NCI-H748 treated with DMSO at 0.1 percent for 48 hours (cell line): Measurements from ENCODE around the gene ZNF573.
"Not testable (repeated sequence)": the region's sequence is repeated elsewhere in the genome, so short reads cannot be mapped to it uniquely, and the experiment has no call there.

Source experiments
- DNase-seq: peaks from one replicate; lab custom pipeline; 2025; lab: John Stamatoyannopoulos, UW

ZNF573 gene

DNA sequence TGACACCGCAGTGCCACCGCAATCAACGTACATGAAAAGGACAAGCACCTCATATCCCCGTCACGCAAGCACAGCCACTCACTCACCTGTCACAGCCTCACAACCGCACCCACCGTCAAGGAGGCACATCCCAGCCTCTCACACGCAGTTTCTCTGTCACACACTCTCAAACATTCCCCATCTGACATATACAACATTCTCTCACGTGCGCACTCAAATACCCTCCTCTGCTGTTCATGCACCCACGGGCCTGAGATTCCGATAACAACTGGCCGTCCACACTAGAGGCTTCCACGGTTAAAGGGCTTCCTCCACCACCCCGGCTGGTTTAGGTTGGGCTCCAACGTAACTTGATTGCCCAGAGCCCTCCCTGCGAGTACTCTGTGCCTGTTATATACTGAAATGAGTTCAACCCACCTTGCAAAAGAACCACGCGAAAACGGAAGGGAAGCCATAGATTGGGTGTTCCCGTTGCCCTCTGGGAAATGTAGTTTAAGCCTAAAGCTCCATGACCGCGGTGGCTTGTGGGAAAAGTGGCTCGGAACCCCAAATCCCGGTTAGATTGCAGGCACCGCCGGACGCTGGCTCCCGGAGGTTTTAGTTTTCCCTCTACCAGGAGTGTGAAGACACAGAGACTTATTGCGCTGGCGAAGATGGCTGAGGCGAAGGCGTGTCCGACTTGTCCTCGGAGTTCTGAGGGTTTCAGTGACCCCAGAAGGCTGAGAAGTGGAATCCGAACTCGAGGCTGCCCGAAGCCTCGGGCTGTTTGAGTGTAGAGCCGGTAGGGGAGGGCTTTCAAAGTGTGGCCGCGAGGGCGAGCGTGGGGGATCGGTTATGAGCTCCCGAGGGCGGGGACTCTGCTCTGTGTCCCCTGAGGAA, at the start of gene ZNF573:
Gene ZNF573, minus strand, starts transcription at position 460 of the 879 bp plus-strand sequence. CDS start 5,857 bp downstream, outside the sequence.
- peak; percentile 81 for DNase-seq

DNA sequence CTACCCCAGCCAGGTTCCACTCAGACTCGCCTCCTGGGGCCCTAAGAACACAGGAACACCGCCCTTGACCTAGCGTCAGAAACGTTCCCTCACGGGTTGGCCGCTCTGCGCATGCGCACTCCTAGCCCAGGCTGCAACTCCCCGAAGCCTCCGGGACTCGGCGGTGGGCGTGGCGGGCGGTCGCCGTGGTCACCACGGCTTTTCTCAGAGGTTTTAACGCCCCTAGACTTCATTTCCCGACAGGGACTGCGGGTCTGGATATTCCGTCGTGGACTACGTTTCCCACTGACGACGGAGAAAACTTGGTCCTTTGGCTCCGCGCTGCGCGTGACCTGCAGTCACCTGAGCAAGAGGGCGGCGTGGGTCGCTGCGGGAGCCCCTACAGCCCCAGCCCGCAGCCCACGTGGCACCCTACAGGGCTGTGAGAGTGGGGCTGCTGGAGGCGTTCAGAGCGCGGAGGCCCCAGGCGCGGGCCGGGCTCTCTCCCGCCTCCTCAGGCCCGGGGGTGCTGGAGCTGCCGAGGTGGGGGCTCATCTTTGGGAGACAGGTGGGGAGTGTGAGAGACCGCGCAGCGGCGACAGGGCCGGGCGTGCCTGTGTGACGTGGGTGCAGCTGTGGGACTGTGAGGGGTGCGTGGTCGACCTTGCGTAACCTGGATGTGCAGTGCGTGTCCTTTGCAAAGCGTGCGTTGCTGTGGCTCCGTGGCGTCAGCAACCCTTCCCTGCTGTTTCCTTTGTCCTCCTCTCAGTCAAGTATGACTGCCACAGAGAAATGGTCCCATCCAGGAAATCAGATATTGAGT, 38.0 kb upstream of the ZNF573 start:
- DNase-seq = peak; percentile 87

DNA sequence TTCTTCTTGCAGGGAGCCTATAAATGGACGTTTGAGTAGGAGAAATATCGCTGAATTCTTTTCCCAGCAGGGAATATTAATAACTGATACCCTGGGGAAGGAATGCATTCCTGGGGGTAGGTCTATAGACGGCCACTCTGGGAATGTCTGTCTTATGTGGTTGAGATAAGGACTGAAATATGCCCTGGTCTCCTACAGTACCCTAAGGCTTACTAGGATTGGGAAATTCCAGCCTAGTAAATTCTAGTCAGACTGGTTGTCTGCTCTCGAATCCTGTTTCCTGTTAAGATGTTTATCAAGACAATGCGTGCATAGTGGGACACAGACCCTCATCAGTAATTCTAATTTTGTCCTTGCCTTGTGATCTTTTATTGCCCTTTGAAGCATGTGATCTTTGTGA, 36.2 kb upstream of the ZNF573 start:
- DNase-seq = not testable (repeated sequence)

DNA sequence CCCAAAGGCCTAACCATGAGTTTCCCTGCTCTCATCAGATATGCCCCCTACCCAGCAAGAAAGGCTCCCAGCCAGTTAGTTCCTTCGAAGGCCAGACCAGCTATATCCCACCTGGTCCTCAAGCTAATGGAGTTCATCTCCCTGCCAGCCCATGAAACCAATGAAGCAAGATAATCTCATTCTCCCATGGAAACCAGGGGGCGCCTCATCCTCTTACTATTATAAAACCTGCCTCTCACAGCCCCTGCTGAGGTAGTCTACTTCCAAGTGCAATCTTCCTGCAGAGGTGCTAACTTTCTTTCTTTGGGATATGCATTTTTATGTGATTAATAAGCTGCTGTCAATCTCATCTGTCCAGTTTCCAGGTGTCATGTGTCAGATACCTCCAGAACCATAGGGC, 34.0 kb upstream of the ZNF573 start:
- no peak for DNase-seq

DNA sequence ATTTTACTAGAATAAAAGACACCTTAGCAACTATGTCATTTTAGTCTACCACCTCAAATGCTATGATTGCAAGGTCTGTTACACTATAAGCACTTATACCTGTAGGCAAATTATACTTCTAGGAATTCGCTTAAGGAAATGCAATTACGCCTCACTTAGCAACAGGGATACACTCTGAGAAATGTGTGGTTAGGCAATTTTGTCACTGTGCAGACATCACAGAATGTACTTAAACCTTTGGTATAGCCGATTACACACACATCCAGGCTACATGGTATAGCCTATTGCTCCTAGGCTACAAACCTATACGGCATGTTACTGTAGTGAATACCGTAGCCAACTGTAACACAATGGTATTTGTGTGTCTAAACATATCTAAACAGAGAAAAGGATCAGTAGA, 30.0 kb upstream of the ZNF573 start:
- DNase-seq = no peak

DNA sequence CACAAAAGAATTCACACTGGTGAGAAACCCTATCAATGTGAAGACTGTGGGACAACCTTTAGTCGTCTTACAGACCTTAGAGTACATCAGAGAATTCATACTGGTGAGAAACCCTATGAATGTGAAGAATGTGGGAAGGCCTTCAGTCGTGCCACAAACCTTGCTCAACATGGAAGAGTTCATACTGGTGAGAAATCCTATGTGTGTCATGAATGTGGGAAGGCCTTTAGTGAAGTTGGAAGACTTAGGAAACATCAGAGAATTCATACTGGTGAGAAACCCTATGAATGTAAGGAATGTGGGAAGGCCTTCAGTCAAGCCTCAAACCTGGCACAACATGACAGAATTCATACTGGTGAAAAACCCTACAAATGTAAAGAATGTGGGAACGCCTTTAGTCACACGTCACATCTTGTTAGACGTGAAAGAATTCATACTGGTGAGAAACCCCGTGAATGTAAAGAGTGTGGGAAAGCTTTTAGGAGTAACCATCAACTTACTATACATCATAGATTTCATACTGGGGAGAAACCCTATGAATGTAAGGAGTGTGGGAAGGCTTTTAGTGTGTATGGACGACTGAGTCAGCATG, 24.0 kb upstream of the ZNF573 start:
- no peak for DNase-seq

DNA sequence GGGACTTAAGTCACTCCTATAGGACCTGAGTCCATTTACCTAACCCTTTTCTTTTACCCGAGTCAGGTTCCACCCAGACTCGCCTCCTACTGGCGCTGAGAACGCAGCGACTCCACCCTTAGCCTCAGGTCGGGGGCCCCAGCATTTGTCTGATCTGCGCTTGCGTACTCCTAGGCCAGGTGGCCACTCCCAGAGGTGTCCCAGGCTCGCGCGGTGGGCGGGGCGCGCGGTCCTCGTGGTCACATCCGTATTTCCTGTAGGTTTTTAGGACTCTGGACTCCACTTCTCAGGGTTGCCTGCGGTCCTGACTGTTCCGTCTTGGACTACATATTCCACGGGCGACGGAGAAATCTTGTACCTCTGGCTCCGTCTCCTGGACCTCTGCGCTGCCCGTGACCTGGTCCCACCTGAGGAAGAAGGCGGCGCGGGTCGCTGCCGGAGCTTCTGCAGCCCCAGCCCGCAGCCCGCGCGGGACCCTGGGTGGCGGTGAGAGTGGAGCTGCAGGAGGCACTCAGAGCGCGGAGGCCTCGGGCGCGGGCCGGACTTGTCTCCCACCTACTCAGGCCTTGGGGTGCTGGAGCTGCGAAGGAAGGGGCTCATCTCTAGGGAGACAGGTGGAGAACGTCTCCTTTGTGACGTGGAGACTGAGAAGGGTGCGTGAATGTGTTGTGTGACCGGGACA, 11.0 kb upstream of the ZNF573 start:
- no peak for DNase-seq

DNA sequence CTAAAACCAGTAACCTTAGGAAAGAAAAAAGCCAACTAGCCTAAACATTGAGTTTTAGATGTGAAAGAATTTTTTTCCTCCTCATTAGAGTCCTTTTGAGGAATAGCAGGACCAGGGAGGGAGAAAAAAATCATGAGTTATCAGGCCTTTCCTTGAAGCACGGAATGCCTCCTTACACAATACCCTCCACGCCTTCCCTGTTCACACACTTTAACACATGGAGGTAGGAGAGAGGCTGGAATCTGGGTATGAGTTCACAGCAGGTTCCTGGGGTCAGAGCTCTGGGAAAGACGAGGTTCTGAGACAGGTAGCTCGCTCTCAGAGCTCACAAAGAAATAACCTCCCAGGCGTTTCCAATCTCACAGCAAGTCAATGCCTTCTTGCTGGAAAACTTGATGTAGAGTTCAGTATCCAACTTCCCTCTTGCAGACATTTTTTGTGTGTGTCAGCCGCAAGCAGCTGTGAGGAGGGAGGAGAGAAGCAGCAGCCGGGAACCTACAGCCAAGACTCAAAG, 716 bp downstream of the ZNF573 start:
- no peak for DNase-seq

DNA sequence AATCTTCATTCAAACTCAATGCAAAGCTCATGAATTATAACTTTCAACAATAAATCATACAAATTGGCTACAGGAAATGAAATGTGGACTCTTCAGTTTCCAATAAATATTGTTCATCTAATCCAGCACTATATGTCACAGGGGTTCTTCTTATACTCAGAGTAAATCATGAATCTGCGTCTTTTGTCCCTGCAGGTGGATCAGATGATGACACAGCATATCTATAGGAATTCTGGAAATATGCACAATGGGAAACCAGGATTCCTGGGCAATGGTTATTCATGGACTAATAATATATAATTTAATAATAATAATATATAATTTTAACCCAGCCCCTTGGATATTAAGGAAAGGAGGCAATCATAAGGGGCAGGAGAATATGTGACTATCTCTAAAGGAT, 8.4 kb downstream of the ZNF573 start:
- DNase-seq = no peak

DNA sequence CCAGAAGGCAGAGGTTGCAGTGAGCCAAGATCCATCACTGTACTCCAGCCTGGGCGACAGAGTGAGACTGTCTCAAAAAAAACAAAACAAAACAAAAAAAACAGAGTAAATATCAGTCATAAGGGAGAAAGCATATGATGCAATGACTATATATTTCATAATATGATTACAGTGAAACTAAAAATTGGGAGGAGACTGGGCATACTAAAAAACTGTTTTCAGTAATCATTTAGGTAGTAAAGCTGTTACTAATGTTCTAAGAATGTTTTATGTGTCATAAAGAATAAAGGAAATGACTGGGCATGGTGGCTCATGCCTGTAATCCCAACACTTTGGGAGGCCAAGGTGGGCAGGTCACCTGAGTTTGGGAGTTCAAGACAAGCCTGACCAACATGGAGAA, 15.9 kb downstream of the ZNF573 start:
- DNase-seq = no peak

DNA sequence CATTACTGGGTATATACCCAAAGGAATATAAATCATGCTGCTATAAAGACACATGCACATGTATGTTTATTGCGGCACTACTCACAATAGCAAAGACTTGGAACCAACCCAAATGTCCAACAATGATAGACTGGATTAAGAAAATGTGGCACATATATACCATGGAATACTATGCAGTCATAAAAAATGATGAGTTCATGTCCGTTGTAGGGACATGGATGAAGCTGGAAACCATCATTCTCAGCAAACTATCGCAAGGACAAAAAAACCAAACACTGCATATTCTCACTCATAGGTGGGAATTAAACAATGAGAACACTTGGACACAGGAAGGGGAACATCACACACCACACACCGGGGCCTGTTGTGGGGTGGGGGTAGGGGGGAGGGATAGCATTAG, 21.7 kb downstream of the ZNF573 start:
- DNase-seq = not testable (repeated sequence)

DNA sequence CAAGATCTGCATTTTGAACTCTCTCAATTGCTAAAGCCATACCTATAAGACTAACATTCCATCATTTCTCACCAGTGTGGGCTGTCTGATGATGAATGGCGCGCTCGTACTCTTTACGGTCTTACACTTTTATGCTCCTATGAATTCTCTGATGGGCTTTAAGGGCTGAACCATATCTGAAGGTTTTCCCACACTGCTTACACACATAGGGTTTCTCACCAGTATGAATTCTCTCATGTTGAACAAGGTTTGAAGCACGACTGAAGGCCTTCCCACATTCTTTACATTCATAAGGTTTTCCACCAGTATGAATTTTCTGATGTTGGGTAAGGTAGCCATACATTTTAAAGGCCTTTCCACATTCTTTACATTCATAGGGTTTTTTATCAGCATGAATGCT, 41.0 kb downstream of the ZNF573 start:
- no peak for DNase-seq

DNA sequence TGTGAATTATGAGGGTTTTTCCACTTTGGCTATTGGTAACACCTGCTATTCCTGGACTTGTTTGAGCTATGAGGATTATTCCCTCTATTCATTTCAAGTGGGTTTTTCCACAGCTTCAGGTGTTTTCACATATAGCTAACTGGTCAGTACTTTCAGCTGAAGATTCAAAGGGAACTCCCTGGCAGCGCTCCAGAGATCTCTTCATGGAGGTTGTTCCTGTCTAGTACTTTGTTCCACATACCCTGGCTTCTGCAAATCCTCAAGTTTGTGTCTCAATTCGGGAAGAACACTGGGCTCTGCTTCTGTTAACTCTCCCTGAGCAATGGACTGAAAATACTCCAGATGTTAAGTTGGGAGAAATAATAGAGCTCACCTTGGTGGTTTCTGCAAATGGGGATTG, 54.2 kb downstream of the ZNF573 start:
- no peak for DNase-seq

DNA sequence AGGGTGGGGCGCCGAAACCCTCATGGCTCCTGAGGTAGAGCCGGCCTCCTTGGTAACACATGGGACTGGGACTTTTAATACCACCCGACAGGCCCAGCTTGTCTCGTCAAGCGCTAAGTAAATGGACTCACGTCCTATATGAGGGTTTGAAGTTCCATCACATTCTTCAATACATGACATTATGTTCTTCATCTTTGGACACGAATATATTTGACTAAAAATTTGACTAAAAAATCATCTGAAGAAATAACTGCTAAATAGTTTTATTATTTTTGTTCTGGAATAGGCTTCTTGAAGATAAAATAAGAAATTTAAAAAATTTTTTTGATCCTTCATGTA, 59.5 kb downstream of the ZNF573 start:
- no peak for DNase-seq

DNA sequence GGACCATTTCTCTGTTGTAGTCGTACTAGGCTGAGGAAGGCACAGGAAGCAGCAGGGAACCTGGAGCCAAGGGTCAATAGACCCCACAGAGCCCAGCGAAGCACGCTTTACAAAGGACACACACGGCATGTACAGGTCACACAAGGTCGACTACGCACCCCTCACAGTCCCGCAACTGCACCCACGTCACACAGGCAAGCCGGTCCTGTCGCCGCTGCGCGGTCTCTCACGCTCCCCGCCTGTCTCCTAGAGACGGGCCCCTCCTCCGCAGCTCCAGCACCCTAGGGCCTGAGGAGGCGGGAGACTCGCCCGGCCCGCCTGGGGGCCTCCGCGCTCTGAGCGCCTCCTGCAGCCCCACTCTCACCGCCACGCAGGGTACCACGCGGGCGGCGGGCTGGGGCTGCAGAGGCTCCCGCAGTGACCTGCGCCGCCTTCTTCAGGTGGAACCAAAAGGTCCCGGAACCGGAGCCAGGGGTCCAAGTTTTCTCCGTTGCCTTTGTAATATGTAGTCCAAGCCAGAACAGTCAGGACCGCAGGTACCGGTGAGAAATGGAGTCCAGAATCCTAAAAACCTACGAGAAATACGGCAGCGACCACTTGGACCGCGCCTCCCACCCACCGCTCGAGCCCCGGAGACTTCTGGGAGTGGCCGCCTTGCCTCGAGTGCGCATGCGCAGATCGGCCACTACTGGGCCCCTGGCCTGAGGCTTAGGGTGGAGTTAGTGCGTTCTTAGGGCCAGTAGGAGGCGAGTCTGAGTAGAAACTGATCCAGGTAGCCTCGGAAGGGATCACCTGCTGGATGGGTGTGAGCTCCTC, 60.1 kb downstream of the ZNF573 start, which contains the start of gene ZNF607:
Gene ZNF607, minus strand, starts transcription at position 651 of the 816 bp plus-strand sequence. CDS start 8,143 bp downstream, outside the sequence.
- peak; percentile 98 for DNase-seq

DNA sequence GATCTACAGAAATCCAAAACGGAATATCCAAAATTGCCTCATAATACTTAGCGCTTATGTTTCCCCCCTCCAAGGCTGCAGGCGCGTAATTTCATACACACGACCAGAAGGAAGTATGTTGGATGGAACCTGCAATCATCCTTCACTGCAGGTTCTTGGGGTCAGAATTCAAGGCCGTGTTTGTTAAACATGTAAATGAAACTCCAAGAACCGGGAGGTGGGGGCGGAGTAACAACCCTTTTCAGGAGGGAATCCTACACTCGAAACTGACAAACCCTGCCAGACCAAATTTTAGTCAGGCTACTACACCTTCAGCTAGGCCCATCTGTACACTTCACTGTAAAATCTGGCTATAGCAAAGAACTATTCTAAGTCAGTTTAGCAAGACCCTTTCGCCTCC, 61.1 kb downstream of the ZNF573 start:
- no peak for DNase-seq

DNA sequence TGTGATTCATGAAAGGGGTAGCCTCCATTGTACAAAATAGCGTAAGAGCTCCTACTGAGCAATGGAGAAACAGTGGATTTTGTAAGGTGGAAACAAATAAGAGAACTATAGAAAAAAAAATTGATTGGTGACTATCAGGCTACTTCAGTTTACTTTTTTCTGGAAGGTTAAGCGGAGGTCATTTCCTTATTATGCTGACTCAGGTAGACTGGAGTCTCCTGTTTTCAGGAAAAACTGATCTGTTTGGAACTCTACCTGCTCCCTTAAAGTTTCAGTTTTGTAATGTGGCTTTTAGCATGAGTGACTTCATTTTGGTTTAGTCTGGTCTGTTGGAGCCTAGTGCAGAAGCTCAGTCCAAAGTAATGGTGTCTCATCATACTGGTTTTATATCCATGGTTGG, 63.2 kb downstream of the ZNF573 start:
- DNase-seq = no peak

DNA sequence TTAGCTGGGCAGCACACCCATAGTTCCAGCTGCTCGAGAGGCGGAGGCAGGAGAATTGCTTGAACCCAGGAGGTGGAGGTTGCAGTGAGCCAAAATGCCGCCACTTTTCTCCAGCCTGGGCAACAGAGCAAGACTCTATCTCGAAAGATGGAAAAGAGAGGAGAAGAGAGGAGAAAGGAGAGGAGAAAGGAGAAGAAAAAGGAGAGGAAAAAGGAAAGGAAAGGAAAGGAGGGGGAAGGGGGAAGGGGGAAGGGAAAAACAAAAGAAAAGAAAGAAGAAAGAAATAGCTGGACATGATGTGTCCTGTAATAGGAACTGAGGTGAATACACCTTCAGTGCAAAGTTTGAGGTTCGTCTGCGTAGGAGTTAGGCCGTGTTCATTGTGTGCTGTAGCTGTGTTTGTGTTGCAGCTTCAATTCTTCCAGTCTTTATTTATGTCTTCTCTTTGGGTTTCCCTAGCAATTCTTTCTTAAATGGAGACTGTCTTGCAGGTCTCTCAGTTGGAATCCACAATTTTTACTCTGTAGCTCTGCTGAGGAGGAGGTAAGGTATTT, 73.3 kb downstream of the ZNF573 start:
- DNase-seq = no peak

DNA sequence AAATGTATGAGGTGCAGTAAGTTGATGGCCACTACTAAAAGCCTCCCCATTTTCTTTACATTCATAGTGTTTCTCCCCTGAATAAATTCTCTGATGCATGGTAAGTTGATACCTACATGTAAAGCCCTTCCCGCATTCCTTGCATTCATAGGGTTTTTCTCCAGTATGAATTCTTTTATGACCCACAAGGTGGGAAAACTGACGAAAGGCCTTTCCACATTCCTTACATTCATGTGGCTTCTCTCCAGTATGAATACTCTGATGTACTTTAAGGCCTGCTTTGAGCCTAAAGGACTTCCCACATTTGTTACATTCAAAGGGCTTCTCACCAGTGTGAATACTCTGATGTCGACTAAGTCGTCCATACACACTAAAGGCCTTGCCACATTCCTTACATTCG, 80.3 kb downstream of the ZNF573 start:
- no peak for DNase-seq

DNA sequence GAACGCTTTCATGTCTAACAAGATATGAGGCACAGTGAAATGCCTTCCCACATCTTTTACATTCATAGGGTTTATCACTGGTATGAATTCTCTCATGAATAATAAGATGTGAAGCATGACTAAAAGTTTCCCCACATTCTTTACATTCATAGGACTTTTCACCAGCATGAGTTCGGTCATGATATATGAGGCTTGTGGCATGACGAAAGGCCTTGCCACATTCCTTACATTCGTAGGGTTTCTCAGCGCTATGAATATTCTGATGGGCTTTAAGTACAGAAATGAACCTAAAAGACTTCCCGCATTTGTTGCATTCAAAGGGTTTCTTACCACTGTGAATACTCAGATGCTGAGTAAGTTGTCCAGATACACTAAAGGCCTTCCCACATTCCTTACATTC, 81.2 kb downstream of the ZNF573 start:
- DNase-seq = no peak
